H9 (cell line): Measurements from ENCODE around the gene PTPA. TPM values are rescaled to one million over a fixed set of nuclear protein-coding genes. Genes with fewer than 3 reads are reported as not detected.

Source experiments
- DNase-seq: peaks from one replicate; pipeline ENCODE4 v3.0.0-alpha.2; 2017
- H2AFZ ChIP-seq: one replicate; pipeline ENCODE4 v1.6.1; 2013; ENCODE audit warnings: mild to moderate bottlenecking, low read length, control low read depth, moderate library complexity
- H2AK5ac ChIP-seq: 2 replicates; pipeline ENCODE4 v1.6.1; 2013; ENCODE audit warnings: low read length, control low read depth, mixed read lengths; ENCODE audit not compliant: insufficient read length
- H2BK120ac ChIP-seq: one replicate; pipeline ENCODE4 v1.6.1; 2013; ENCODE audit warnings: low read depth, mild to moderate bottlenecking, low read length, control low read depth, inconsistent platforms; ENCODE audit not compliant: poor library complexity, severe bottlenecking
- H2BK12ac ChIP-seq: 2 replicates; pipeline ENCODE4 v1.6.1; 2013; ENCODE audit warnings: low read length, control low read depth, mixed read lengths, low read depth; ENCODE audit not compliant: insufficient read length
- H2BK15ac ChIP-seq: 2 replicates; pipeline ENCODE4 v1.6.1; 2013; ENCODE audit warnings: low read depth, low read length, control low read depth
- H2BK20ac ChIP-seq: one replicate; pipeline ENCODE4 v1.6.1; 2013; ENCODE audit warnings: low read depth, mild to moderate bottlenecking, low read length, control low read depth, inconsistent platforms; ENCODE audit not compliant: poor library complexity, severe bottlenecking
- H2BK5ac ChIP-seq: 2 replicates; pipeline ENCODE4 v1.6.1; 2013; ENCODE audit warnings: low read length, control low read depth, mixed read lengths; ENCODE audit not compliant: insufficient read length
- H3K14ac ChIP-seq: 2 replicates; pipeline ENCODE4 v1.6.1; 2013; ENCODE audit warnings: low read length, control low read depth; ENCODE audit not compliant: insufficient read depth
- H3K18ac ChIP-seq: 2 replicates; pipeline ENCODE4 v1.6.1; 2013; ENCODE audit warnings: low read depth, mild to moderate bottlenecking, mixed read lengths, low read length, control low read depth; ENCODE audit not compliant: insufficient read length
- H3K23ac ChIP-seq: 2 replicates; pipeline ENCODE4 v1.6.1; 2013; ENCODE audit warnings: low read length, control low read depth, mixed read lengths, low read depth; ENCODE audit not compliant: insufficient read length
- H3K23me2 ChIP-seq: 2 replicates; pipeline ENCODE4 v1.6.1; 2013; ENCODE audit warnings: low read depth, mild to moderate bottlenecking, mixed read lengths, low read length, control low read depth; ENCODE audit not compliant: insufficient read length, poor library complexity, severe bottlenecking
- H3K27ac ChIP-seq: 2 replicates; pipeline ENCODE4 v1.5.1; 2013; ENCODE audit warnings: low read length, control low read depth, mixed read lengths, low read depth; ENCODE audit not compliant: insufficient read length
- H3K27me3 ChIP-seq: 2 replicates; pipeline ENCODE4 v1.6.1; 2013; ENCODE audit warnings: low read length, control low read depth, inconsistent platforms; ENCODE audit not compliant: insufficient read depth
- H3K4ac ChIP-seq: 2 replicates; pipeline ENCODE4 v1.6.1; 2013; ENCODE audit warnings: low read depth, mild to moderate bottlenecking, control low read depth, inconsistent platforms, low read length, moderate library complexity
- H3K4me1 ChIP-seq: 2 replicates; pipeline ENCODE4 v1.6.1; 2013; ENCODE audit warnings: low read length, control low read depth, inconsistent platforms; ENCODE audit not compliant: insufficient read depth
- H3K4me2 ChIP-seq: 2 replicates; pipeline ENCODE4 v1.6.1; 2013; ENCODE audit warnings: low read length, control low read depth, mixed read lengths; ENCODE audit not compliant: insufficient read length, insufficient read depth
- H3K56ac ChIP-seq: 2 replicates; pipeline ENCODE4 v1.6.1; 2013; ENCODE audit warnings: low read depth, mild to moderate bottlenecking, mixed read lengths, low read length, control low read depth; ENCODE audit not compliant: insufficient read length
- H3K79me1 ChIP-seq: 2 replicates; pipeline ENCODE4 v1.6.1; 2013; ENCODE audit warnings: low read depth, mild to moderate bottlenecking, moderate library complexity, low read length, control low read depth, inconsistent platforms; ENCODE audit not compliant: insufficient read depth, poor library complexity, severe bottlenecking
- H3K79me2 ChIP-seq: 2 replicates; pipeline ENCODE4 v1.6.1; 2013; ENCODE audit warnings: low read length, control low read depth, inconsistent platforms; ENCODE audit not compliant: insufficient read depth
- H3K9ac ChIP-seq: 2 replicates; pipeline ENCODE4 v1.6.1; 2013; ENCODE audit warnings: low read length, control low read depth, mixed read lengths; ENCODE audit not compliant: insufficient read length; ENCODE audit errors: extremely low read depth
- H3K9me3 ChIP-seq: one replicate; pipeline ENCODE4 v1.6.1; 2013; ENCODE audit warnings: low read depth, low read length, inconsistent platforms; ENCODE audit not compliant: control insufficient read depth
- H3T11ph ChIP-seq: one replicate; pipeline ENCODE4 v1.6.1; 2013; ENCODE audit warnings: mild to moderate bottlenecking, low read length, control low read depth, inconsistent platforms
- H4K20me1 ChIP-seq: one replicate; pipeline ENCODE4 v1.6.1; 2013; ENCODE audit not compliant: control insufficient read depth, insufficient read length, insufficient read depth
- H4K5ac ChIP-seq: 2 replicates; pipeline ENCODE4 v1.6.1; 2013; ENCODE audit warnings: low read depth, mild to moderate bottlenecking, mixed read lengths, low read length, control low read depth; ENCODE audit not compliant: insufficient read length
- H4K8ac ChIP-seq: replicated peaks from 2 replicates; pipeline ENCODE4 v1.6.1; 2013; ENCODE audit warnings: low read length, control low read depth, mixed read lengths, low read depth; ENCODE audit not compliant: insufficient read length
- H4K91ac ChIP-seq: 2 replicates; pipeline ENCODE4 v1.6.1; 2013; ENCODE audit warnings: low read depth, mild to moderate bottlenecking, moderate library complexity, mixed read lengths, low read length, control low read depth; ENCODE audit not compliant: insufficient read length
- H3K27ac Mint-ChIP-seq, 3 experiments: 2 replicates in 2 of 3; 3 replicates in 1 of 3; pipeline ENCODE4 v1.8.0; 2020 to 2021; ENCODE audit warnings: mixed read lengths in 3 of 3, mild to moderate bottlenecking in 1 of 3, moderate library complexity in 1 of 3
- H3K27me3 Mint-ChIP-seq: 2 replicates; pipeline ENCODE4 v1.8.0; 2021; ENCODE audit warnings: low read depth, mild to moderate bottlenecking, moderate library complexity, mixed read lengths
- H3K36me3 Mint-ChIP-seq, 3 experiments: 2 replicates in 2 of 3; 3 replicates in 1 of 3; pipeline ENCODE4 v1.8.0; 2020 to 2021; ENCODE audit warnings: low read depth in 3 of 3, mixed read lengths in 3 of 3; ENCODE audit not compliant: insufficient read depth in 1 of 3
- H3K4me1 Mint-ChIP-seq, 2 experiments: 2 replicates each; pipeline ENCODE4 v1.8.0; 2020; ENCODE audit warnings: mixed read lengths in 2 of 2
- H3K4me3 Mint-ChIP-seq, 2 experiments: 2 replicates in 1 of 2; 3 replicates in 1 of 2; pipeline ENCODE4 v1.8.0; 2020 to 2021; ENCODE audit warnings: mild to moderate bottlenecking in 2 of 2, mixed read lengths in 2 of 2, moderate library complexity in 1 of 2
- H3K9me3 Mint-ChIP-seq, 2 experiments: 2 replicates in 1 of 2; 3 replicates in 1 of 2; pipeline ENCODE4 v1.8.0; 2020; ENCODE audit warnings: mild to moderate bottlenecking in 2 of 2, mixed read lengths in 2 of 2, moderate library complexity in 1 of 2
- WGBS: extraction: QIAGEN DNeasy Blood & Tissue Kit; methylation state at CpG from one replicate; pipeline ENCODE4 v1.1.7; 2013; ENCODE audit warnings: missing lambda C conversion rate, low lambda C conversion rate, mixed read lengths; ENCODE audit not compliant: insufficient read length; ENCODE audit errors: extremely low coverage; 5-methylcytosine and 5-hydroxymethylcytosine counted together
- total RNA-seq: library from RNA; stranded (reverse); gene quantifications from 2 replicates; pipeline ENCODE4 v1.2.1, GENCODE V29; 2021
- TF ChIP-seq, protein P1 (sequence below): fragments of 200-600 bp; sonication (generic); conservative IDR thresholded peaks from 3 replicates; pipeline ENCODE4 v1.8.0; 2021; ENCODE audit warnings: antibody characterized with exemption, mild to moderate bottlenecking

Gene PTPA
- total RNA-seq, 1 experiment from 2014 or later: 145 TPM

DNA sequence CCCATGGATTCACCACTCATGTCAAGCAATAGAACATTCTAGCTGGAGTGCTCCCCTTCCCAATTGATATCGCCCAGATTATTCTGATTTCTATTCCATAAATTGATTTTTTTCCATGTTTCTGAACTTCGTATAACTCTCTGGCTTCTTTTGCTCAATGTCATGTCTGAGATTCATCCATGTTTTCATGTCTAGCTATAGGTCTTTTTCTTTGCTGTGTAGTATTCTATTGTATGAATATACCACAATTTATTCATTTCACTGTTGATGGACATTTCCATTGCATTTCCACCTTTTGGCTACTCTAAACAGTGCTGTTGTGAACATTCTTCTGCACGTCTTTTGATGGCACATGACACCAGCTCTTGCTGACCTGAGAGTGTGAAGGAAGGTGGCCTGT, 19.6 kb downstream of the PTPA start:
- Histone ChIP-seq H2BK5ac (no peak overlapping the region), H2AK5ac (no peak overlapping the region), H2BK15ac (no peak overlapping the region), H4K91ac (no peak overlapping the region), H2BK12ac (no peak overlapping the region), H3K27me3 (no peaks in the 10 kb centered on the region), H3K9ac (no peak overlapping the region), H4K5ac (no peak overlapping the region), H3K27ac (no peak overlapping the region), H3K18ac (no peak overlapping the region), H3K14ac (no peak overlapping the region), H4K20me1 (no peaks in the 10 kb centered on the region), H3K4ac (no peak overlapping the region), H3K4me1 (peaks cover 6% of the 10 kb centered on the region; the same call in 1 of the 2 replicates), H3T11ph (no peak overlapping the region), H2AFZ (no peak overlapping the region), H3K56ac (no peak overlapping the region), H3K4me2 (no peak overlapping the region), H3K23ac (no peak overlapping the region), H3K23me2 (no peaks in the 10 kb centered on the region), H4K8ac (no peak overlapping the region), H3K79me2 (peaks cover 2% of the 10 kb centered on the region; the same call in 1 of the 2 replicates), H2BK120ac (no peak overlapping the region), H3K79me1 (no peaks in the 10 kb centered on the region), H3K9me3 (no peaks in the 10 kb centered on the region), H2BK20ac (no peak overlapping the region)
- no peak overlapping the region for H3K4me3 Mint-ChIP-seq
- WGBS: no CpG with 5 or more reads among the region's 3 CpGs
- H3K27me3 Mint-ChIP-seq: no peaks in the 10 kb centered on the region; the same call in 1 of the 2 replicates
- TF ChIP-seq, protein P1, sequence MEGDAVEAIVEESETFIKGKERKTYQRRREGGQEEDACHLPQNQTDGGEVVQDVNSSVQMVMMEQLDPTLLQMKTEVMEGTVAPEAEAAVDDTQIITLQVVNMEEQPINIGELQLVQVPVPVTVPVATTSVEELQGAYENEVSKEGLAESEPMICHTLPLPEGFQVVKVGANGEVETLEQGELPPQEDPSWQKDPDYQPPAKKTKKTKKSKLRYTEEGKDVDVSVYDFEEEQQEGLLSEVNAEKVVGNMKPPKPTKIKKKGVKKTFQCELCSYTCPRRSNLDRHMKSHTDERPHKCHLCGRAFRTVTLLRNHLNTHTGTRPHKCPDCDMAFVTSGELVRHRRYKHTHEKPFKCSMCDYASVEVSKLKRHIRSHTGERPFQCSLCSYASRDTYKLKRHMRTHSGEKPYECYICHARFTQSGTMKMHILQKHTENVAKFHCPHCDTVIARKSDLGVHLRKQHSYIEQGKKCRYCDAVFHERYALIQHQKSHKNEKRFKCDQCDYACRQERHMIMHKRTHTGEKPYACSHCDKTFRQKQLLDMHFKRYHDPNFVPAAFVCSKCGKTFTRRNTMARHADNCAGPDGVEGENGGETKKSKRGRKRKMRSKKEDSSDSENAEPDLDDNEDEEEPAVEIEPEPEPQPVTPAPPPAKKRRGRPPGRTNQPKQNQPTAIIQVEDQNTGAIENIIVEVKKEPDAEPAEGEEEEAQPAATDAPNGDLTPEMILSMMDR: no peak
- peaks cover 14 to 61% (median 56%) of the 10 kb centered on the region in 3 experiments for H3K36me3 Mint-ChIP-seq
- H3K9me3 Mint-ChIP-seq: no peaks in the 10 kb centered on the region
- peaks cover 16 to 25% of the 10 kb centered on the region in 2 experiments for H3K4me1 Mint-ChIP-seq
- no peak for DNase-seq
- no peak overlapping the region for H3K27ac Mint-ChIP-seq
